B cell (primary cell): ENCODE data around the gene ARMC9. TPM values are rescaled to one million over a fixed set of nuclear protein-coding genes. Genes with fewer than 3 reads are reported as not detected.

Experiments used
- ATAC-seq: fragments of 200-7000 bp; cut with Tn5 transposase; one replicate; pipeline ENCODE4 v1.10.0; 2021; ENCODE audit warnings: low read depth, mild to moderate bottlenecking, moderate number of reproducible peaks, moderate library complexity
- CTCF ChIA-PET: fragments of 350-600 bp; sonication (Branson Sonifier 250); formaldehyde crosslinking; loops from one replicate; lab custom pipeline; 2021; ENCODE audit warnings: antibody characterized with exemption, inconsistent platforms; lab: Charles Lee
- POLR2A ChIA-PET: fragments of 350-600 bp; sonication (Branson Sonifier 250); formaldehyde crosslinking; loops from one replicate; lab custom pipeline; 2021; ENCODE audit warnings: antibody characterized with exemption; lab: Charles Lee
- DNase-seq: peaks from one replicate; pipeline ENCODE4 v3.0.0; 2013
- H2AFZ ChIP-seq: 2 replicates; pipeline ENCODE4 v1.6.1; 2012; ENCODE audit warnings: mild to moderate bottlenecking, low read depth, low read length; ENCODE audit not compliant: insufficient read depth, poor library complexity, severe bottlenecking
- H3K27ac ChIP-seq, 2 donors: 1 replicate in 1 of 2; 2 replicates in 1 of 2; pipeline ENCODE4 v1.5.1; 2012 to 2013; ENCODE audit warnings: low read length in 2 of 2, mild to moderate bottlenecking in 2 of 2, moderate library complexity in 1 of 2
- H3K27me3 ChIP-seq, 4 experiments: fragments of 200-600 bp in 1 of 4; sonication (generic) in 1 of 4; replicated peaks in 1 of 4; 1 replicate in 2 of 4; 2 replicates in 2 of 4; pipeline versions ENCODE4 v1.6.1 to v1.7.0; 2013 to 2016; ENCODE audit warnings: low read length in 3 of 4, mild to moderate bottlenecking in 2 of 4, mixed read lengths in 1 of 4, moderate library complexity in 1 of 4; ENCODE audit not compliant: insufficient read depth in 4 of 4, control insufficient read depth in 3 of 4; ENCODE audit errors: control extremely low read depth in 1 of 4
- H3K36me3 ChIP-seq, 2 experiments: replicated peaks in 1 of 2; 1 replicate in 1 of 2; 2 replicates in 1 of 2; pipeline versions ENCODE4 v1.6.1 to v1.7.1; 2013; ENCODE audit warnings: low read length in 1 of 2; ENCODE audit not compliant: insufficient read depth in 2 of 2, control insufficient read depth in 1 of 2; ENCODE audit errors: control extremely low read depth in 1 of 2, extremely low read depth in 1 of 2
- H3K4me1 ChIP-seq, 2 donors: fragments of 200-600 bp in 1 of 2; sonication (generic) in 1 of 2; 1 replicate in 1 of 2; 2 replicates in 1 of 2; pipeline versions ENCODE4 v1.5.1 to v1.6.1; 2013 to 2017; ENCODE audit warnings: low read length in 2 of 2; ENCODE audit not compliant: control insufficient read depth in 2 of 2, insufficient read depth in 2 of 2
- H3K4me2 ChIP-seq: replicated peaks from 2 replicates; pipeline ENCODE3; 2012; ENCODE audit warnings: mild to moderate bottlenecking, low read depth, low read length; ENCODE audit not compliant: poor library complexity, severe bottlenecking
- H3K4me3 ChIP-seq, 5 experiments: fragments of 200-600 bp in 1 of 5; sonication (generic) in 1 of 5; 1 replicate in 3 of 5; 2 replicates in 2 of 5; pipeline versions ENCODE4 v1.5.1 to v1.7.0; 2011 to 2016; ENCODE audit warnings: low read length in 4 of 5, mild to moderate bottlenecking in 4 of 5, low read depth in 2 of 5, control low read depth in 1 of 5, moderate library complexity in 1 of 5; ENCODE audit not compliant: insufficient read depth in 1 of 5; ENCODE audit errors: control extremely low read depth in 1 of 5, extremely low read depth in 1 of 5
- H3K79me2 ChIP-seq: fragments of 200-600 bp; sonication (generic); one replicate; pipeline ENCODE4 v1.6.0; 2016; ENCODE audit warnings: low read length; ENCODE audit not compliant: control insufficient read depth, insufficient read depth
- H3K9ac ChIP-seq: fragments of 200-600 bp; sonication (generic); 2 replicates; pipeline ENCODE4 v1.6.1; 2017; ENCODE audit warnings: mild to moderate bottlenecking, low read length, moderate library complexity
- H3K9me3 ChIP-seq, 3 donors: one replicate each; pipeline versions ENCODE4 v1.6.1 to v1.7.1; 2013; ENCODE audit warnings: low read length in 2 of 3; ENCODE audit not compliant: control insufficient read depth in 2 of 3, insufficient read depth in 1 of 3; ENCODE audit errors: control extremely low read depth in 1 of 3
- H4K20me1 ChIP-seq: 2 replicates; pipeline ENCODE4 v1.6.0; 2012; ENCODE audit warnings: mild to moderate bottlenecking, low read length; ENCODE audit not compliant: insufficient read depth, control insufficient read depth, poor library complexity, severe bottlenecking
- H3K27ac Mint-ChIP-seq: one replicate; pipeline ENCODE4 v1.8.0; 2021; ENCODE audit warnings: mixed read lengths
- H3K27me3 Mint-ChIP-seq: one replicate; pipeline ENCODE4 v1.8.0; 2021; ENCODE audit warnings: mixed read lengths
- H3K4me1 Mint-ChIP-seq: one replicate; pipeline ENCODE4 v1.8.0; 2021; ENCODE audit warnings: mixed read lengths
- H3K4me3 Mint-ChIP-seq: one replicate; pipeline ENCODE4 v1.8.0; 2021; ENCODE audit warnings: mixed read lengths
- H3K9me3 Mint-ChIP-seq: one replicate; pipeline ENCODE4 v1.8.0; 2022; ENCODE audit warnings: mixed read lengths; ENCODE audit not compliant: insufficient read depth
- CTCF ChIP-seq: fragments of 200-600 bp; IDR thresholded peaks from one replicate; pipeline ENCODE4 v1.8.0; 2022; ENCODE audit warnings: antibody characterized with exemption, mild to moderate bottlenecking
- EZH2 ChIP-seq: IDR thresholded peaks from 2 replicates; pipeline ENCODE4 v1.6.1; 2012; ENCODE audit warnings: borderline replicate concordance, low read depth, mild to moderate bottlenecking, moderate library complexity, low read length; ENCODE audit not compliant: insufficient read depth, poor library complexity, severe bottlenecking
- WGBS: methylation state at CpG from one replicate; pipeline ENCODE4 v1.1.5; 2013; ENCODE audit warnings: missing lambda C conversion rate; ENCODE audit not compliant: insufficient coverage; 5-methylcytosine and 5-hydroxymethylcytosine counted together
- intact Hi-C: fragments of 100-400 bp; cut with micrococcal nuclease; formaldehyde crosslinking; loops from one replicate; pipeline ENCODE4 v1.10.0; 2022
- polyA plus RNA-seq: library from polyadenylated mRNA; depleted of rRNA; stranded (reverse); fragments of >200 nt; gene quantifications from 2 replicates; pipeline ENCODE4 v1.2.3, GENCODE V29; 2012
- total RNA-seq, 2 donors: library from RNA; stranded (reverse); fragments of 120-200 nt in 1 of 2; gene quantifications; 1 replicate in 1 of 2; 2 replicates in 1 of 2; pipeline versions ENCODE4 v1.2.3 to v1.2.4, GENCODE V29; 2013 to 2022

ARMC9 gene
- total and polyA plus RNA-seq, 2 donors (not counting 1 experiment from before 2014, with no cell fraction given): 0.40 to 5.4 TPM

GRCh38 chr2:231181860-231182512, 16.4 kb upstream of the ARMC9 start:
- DNase-seq (peak; percentile 53), ATAC-seq (peak; percentile 67)
- no peaks in the 10 kb centered on the region for H3K9me3 Mint-ChIP-seq
- H3K27me3 Mint-ChIP-seq: no peaks in the 10 kb centered on the region
- intact Hi-C loops: no loop called here
- Histone ChIP-seq H3K9me3 (no peaks in the 10 kb centered on the region), H4K20me1 (no peaks in the 10 kb centered on the region), H3K9ac (no peak overlapping the region), H3K4me3 (no peak overlapping the region), H3K4me1 (peaks cover 12 to 24% of the 10 kb centered on the region in 2 donors), H2AFZ (no peak overlapping the region), H3K27me3 (no peaks in the 10 kb centered on the region), H3K36me3 (no peaks in the 10 kb centered on the region), H3K27ac (no peak overlapping the region), H3K4me2 (no peak overlapping the region), H3K79me2 (no peaks in the 10 kb centered on the region)
- 31% methylated on average over 10 of the region's 12 CpGs for WGBS
- POLR2A ChIA-PET: no interaction called here
- H3K4me3 Mint-ChIP-seq: no peak overlapping the region
- CTCF ChIA-PET: no interaction called here
- peak overlapping the region; percentile 60 for H3K27ac Mint-ChIP-seq
- TF ChIP-seq EZH2 (no peak), CTCF (no peak)
- peaks cover 28% of the 10 kb centered on the region for H3K4me1 Mint-ChIP-seq

- no peak for ATAC-seq
- ChIA-PET CTCF (no interaction called here), POLR2A (no interaction called here)
- TF ChIP-seq EZH2 (no peak), CTCF (no peak)
- Histone ChIP-seq H3K9me3 (no peaks in the 10 kb centered on the region), H4K20me1 (no peaks in the 10 kb centered on the region), H2AFZ (no peak overlapping the region), H3K4me1 (peaks cover 12 to 24% of the 10 kb centered on the region in 2 donors), H3K27me3 (no peaks in the 10 kb centered on the region), H3K27ac (no peak overlapping the region), H3K4me2 (no peak overlapping the region), H3K4me3 (no peak overlapping the region), H3K36me3 (no peaks in the 10 kb centered on the region), H3K79me2 (no peaks in the 10 kb centered on the region), H3K9ac (no peak overlapping the region)
- peak overlapping the region; percentile 60 for H3K27ac Mint-ChIP-seq
- no peaks in the 10 kb centered on the region for H3K9me3 Mint-ChIP-seq
- peaks cover 28% of the 10 kb centered on the region for H3K4me1 Mint-ChIP-seq
- DNase-seq: no peak
- intact Hi-C loops: no loop called here
- peaks cover 3% of the 10 kb centered on the region for H3K27me3 Mint-ChIP-seq
- no peak overlapping the region for H3K4me3 Mint-ChIP-seq
- 92% methylated on average over 7 of the region's 8 CpGs for WGBS
Observed at GRCh38 chr2:231182513-231182899, 15.9 kb upstream of the ARMC9 start.
